Nephron progenitor cell (in vitro differentiated cells): ENCODE data around the gene FBXO21.
"Not testable (repeated sequence)": the region's sequence is repeated elsewhere in the genome, so short reads cannot be mapped to it uniquely, and the experiment has no call there.

ENCODE experiments used
- DNase-seq: peaks from one replicate; pipeline ENCODE4 v3.0.0; 2021
- H3K27ac Mint-ChIP-seq: 2 replicates; pipeline ENCODE4 v1.8.0; 2021; ENCODE audit warnings: mild to moderate bottlenecking, moderate library complexity, mixed read lengths
- H3K27me3 Mint-ChIP-seq: 2 replicates; pipeline ENCODE4 v1.8.0; 2021; ENCODE audit warnings: mild to moderate bottlenecking, low read depth, mixed read lengths; ENCODE audit not compliant: poor library complexity
- H3K36me3 Mint-ChIP-seq: 2 replicates; pipeline ENCODE4 v1.8.0; 2021; ENCODE audit warnings: low read depth, mixed read lengths
- H3K4me1 Mint-ChIP-seq: 2 replicates; pipeline ENCODE4 v1.8.0; 2021; ENCODE audit warnings: mixed read lengths
- H3K4me3 Mint-ChIP-seq: 2 replicates; pipeline ENCODE4 v1.8.0; 2021; ENCODE audit warnings: mild to moderate bottlenecking, moderate library complexity, mixed read lengths
- H3K9me3 Mint-ChIP-seq: 2 replicates; pipeline ENCODE4 v1.8.0; 2021; ENCODE audit warnings: mild to moderate bottlenecking, moderate library complexity, mixed read lengths
- TF ChIP-seq, protein P1 (sequence below): fragments of 200-600 bp; sonication (generic); IDR thresholded peaks from 2 replicates; pipeline ENCODE4 v1.5.0; 2021; ENCODE audit warnings: antibody characterized with exemption

Gene FBXO21

DNA sequence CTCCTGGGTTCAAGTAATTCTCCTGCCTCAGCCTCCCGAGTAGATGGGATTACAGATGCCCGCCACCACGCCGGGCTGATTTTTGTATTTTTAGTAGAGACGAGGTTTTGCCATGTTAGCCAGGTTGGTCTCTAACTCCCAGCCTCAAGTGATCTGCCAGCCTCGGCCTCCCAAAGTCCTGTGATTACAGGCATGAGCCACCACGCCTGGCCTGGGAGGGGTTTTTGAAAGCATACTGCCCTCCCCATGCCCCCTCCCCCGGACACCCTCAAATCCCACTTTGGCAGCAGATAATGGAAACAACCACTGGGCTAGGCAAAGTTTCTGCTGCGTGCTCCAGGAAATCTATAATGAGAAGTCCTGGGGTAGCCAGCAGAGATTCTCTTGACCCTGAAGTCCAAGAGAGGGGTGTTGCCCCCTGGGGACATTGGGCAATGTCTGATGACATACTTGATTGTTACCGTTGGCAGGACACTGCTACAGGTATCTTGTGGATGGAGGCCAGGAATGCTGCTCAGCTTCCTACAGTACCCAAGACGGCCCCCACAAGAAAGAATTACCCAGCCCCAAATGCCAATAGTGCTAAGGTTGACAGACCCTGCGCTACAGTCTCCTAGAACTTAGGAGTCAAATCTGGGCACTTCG is 18.7 kb upstream of the FBXO21 start:
- DNase-seq: no peak
- Mint-ChIP-seq H3K36me3 (no peaks in the 10 kb centered on the region), H3K4me1 (peaks cover 10% of the 10 kb centered on the region), H3K4me3 (no peak overlapping the region), H3K27ac (no peak overlapping the region), H3K9me3 (no peaks in the 10 kb centered on the region), H3K27me3 (peaks cover 39% of the 10 kb centered on the region)
- TF ChIP-seq, protein P1, sequence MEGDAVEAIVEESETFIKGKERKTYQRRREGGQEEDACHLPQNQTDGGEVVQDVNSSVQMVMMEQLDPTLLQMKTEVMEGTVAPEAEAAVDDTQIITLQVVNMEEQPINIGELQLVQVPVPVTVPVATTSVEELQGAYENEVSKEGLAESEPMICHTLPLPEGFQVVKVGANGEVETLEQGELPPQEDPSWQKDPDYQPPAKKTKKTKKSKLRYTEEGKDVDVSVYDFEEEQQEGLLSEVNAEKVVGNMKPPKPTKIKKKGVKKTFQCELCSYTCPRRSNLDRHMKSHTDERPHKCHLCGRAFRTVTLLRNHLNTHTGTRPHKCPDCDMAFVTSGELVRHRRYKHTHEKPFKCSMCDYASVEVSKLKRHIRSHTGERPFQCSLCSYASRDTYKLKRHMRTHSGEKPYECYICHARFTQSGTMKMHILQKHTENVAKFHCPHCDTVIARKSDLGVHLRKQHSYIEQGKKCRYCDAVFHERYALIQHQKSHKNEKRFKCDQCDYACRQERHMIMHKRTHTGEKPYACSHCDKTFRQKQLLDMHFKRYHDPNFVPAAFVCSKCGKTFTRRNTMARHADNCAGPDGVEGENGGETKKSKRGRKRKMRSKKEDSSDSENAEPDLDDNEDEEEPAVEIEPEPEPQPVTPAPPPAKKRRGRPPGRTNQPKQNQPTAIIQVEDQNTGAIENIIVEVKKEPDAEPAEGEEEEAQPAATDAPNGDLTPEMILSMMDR: no peak

- Mint-ChIP-seq H3K27me3 (peaks cover 39% of the 10 kb centered on the region), H3K4me3 (no peak overlapping the region), H3K9me3 (no peaks in the 10 kb centered on the region), H3K27ac (no peak overlapping the region), H3K36me3 (no peaks in the 10 kb centered on the region), H3K4me1 (peaks cover 8% of the 10 kb centered on the region)
- TF ChIP-seq, protein P1: no peak
- DNase-seq: no peak
Measured at GRCh38 chr12:117208206-117208605, 17.9 kb upstream of the FBXO21 start.

GRCh38 chr12:117207675-117208074 is 17.4 kb upstream of the FBXO21 start:
- Mint-ChIP-seq H3K36me3 (no peaks in the 10 kb centered on the region), H3K4me3 (no peak overlapping the region), H3K27me3 (peaks cover 38% of the 10 kb centered on the region), H3K27ac (no peak overlapping the region), H3K9me3 (no peaks in the 10 kb centered on the region), H3K4me1 (peaks cover 2% of the 10 kb centered on the region)
- TF ChIP-seq, protein P1: no peak
- no peak for DNase-seq

- no peak overlapping the region for H3K4me3 Mint-ChIP-seq
- H3K4me1 Mint-ChIP-seq: no peaks in the 10 kb centered on the region
- no peaks in the 10 kb centered on the region for H3K9me3 Mint-ChIP-seq
- TF ChIP-seq, protein P1: no peak
- no peak overlapping the region for H3K27ac Mint-ChIP-seq
- no peaks in the 10 kb centered on the region for H3K36me3 Mint-ChIP-seq
- peaks cover 25% of the 10 kb centered on the region for H3K27me3 Mint-ChIP-seq
- no peak for DNase-seq
Measured at GRCh38 chr12:117202556-117202955, 12.3 kb upstream of the FBXO21 start.

DNA sequence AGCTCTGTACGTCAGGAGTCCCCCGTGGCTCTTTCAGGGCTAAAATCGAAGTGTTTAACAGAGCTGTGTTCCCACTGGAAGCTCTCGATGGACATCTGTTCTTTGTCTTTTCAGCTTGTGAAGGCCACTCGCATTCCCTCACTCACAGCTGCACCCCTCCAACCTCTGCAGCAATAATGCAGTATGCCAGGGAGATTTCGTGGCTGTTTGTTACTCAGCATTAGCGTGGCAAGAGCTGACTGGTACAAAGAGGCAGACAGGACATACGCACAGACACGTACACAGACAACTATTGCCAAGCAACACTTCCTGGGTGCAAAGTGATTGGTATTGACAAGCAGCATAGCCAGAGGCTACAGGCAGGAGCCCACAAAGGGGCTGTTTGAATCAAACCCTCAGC is 11.8 kb upstream of the FBXO21 start:
- H3K36me3 Mint-ChIP-seq: no peaks in the 10 kb centered on the region
- no peak overlapping the region for H3K4me3 Mint-ChIP-seq
- no peaks in the 10 kb centered on the region for H3K4me1 Mint-ChIP-seq
- H3K27me3 Mint-ChIP-seq: peaks cover 21% of the 10 kb centered on the region
- H3K9me3 Mint-ChIP-seq: no peaks in the 10 kb centered on the region
- no peak for DNase-seq
- TF ChIP-seq, protein P1: no peak
- no peak overlapping the region for H3K27ac Mint-ChIP-seq

GRCh38 chr12:117199956-117200744 is 9.9 kb upstream of the FBXO21 start:
- not testable (repeated sequence) for H3K4me3 Mint-ChIP-seq, H3K9me3 Mint-ChIP-seq, H3K4me1 Mint-ChIP-seq, H3K27ac Mint-ChIP-seq, H3K36me3 Mint-ChIP-seq, DNase-seq
- peaks cover 14% of the 10 kb centered on the region for H3K27me3 Mint-ChIP-seq

GRCh38 chr12:117196334-117196733 is 6.1 kb upstream of the FBXO21 start:
- H3K27me3 Mint-ChIP-seq: peaks cover 16% of the 10 kb centered on the region
- H3K4me1 Mint-ChIP-seq, H3K9me3 Mint-ChIP-seq, H3K36me3 Mint-ChIP-seq, DNase-seq, H3K27ac Mint-ChIP-seq, H3K4me3 Mint-ChIP-seq: not testable (repeated sequence)

DNA sequence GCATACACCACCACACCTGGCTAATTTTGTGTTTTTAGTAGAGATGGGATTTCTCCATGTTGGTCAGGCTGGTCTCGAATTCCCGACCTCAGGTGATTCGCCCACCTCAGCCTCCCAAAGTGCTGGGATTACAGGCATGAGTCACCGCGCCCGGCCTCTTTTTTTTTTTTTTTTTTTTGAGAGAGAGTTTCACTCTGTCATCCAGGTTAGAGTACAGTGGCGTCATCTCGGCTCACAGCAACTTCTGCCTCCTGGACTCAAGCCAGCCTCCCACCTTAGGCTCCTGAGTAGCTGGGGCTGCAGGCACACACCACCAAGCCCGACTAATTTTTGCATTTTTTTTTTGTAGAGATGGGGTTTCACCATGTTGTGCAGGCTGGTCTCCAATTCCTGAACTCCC is 4.8 kb upstream of the FBXO21 start:
- H3K27ac Mint-ChIP-seq, H3K4me1 Mint-ChIP-seq, H3K4me3 Mint-ChIP-seq, DNase-seq, H3K36me3 Mint-ChIP-seq, H3K9me3 Mint-ChIP-seq: not testable (repeated sequence)
- H3K27me3 Mint-ChIP-seq: peaks cover 22% of the 10 kb centered on the region
